ENCODE data around the gene WDR35. TPM values are rescaled to one million over a fixed set of nuclear protein-coding genes. Genes with fewer than 3 reads are reported as not detected.

The WDR35 gene
- total RNA-seq, 1 experiment from 2014 or later: 15.5 TPM

DNA sequence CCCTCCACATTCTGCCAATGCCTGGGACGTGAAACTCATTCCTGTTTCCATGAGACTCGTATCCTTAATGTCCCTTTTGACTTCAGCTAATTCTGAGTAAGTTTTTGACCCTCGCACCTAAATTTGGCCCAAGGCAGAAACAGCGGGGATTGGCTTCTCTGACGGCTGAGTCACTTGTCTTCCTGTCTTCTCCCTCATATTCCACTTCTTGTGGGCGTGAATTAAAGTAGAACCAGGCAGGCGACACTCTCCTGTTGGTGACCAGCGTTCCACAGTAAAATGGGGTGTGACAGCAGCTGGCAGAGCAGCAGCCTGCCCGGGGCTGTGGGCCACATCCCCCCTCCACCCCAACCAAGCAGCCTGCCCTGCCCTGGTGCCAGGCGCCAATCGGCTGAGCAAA is 103.6 kb downstream of the WDR35 start (continued):
- TF ChIP-seq, protein P1, sequence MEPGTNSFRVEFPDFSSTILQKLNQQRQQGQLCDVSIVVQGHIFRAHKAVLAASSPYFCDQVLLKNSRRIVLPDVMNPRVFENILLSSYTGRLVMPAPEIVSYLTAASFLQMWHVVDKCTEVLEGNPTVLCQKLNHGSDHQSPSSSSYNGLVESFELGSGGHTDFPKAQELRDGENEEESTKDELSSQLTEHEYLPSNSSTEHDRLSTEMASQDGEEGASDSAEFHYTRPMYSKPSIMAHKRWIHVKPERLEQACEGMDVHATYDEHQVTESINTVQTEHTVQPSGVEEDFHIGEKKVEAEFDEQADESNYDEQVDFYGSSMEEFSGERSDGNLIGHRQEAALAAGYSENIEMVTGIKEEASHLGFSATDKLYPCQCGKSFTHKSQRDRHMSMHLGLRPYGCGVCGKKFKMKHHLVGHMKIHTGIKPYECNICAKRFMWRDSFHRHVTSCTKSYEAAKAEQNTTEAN (CRISPR knock-in tag; IDR thresholded peaks at IDR 0.05): no peak
- TF ChIP-seq E2F4 (CRISPR knock-in tag; IDR thresholded peaks at IDR 0.05; ENCODE audit: borderline replicate concordance, low read depth) (no peak), FOXP1 (CRISPR knock-in tag; IDR thresholded peaks at IDR 0.05; ENCODE audit: borderline replicate concordance) (no peak), NR3C1 (CRISPR knock-in tag; conservative IDR thresholded peaks at IDR 0.05; ENCODE audit: low read depth) (no peak), ZNF671 (CRISPR knock-in tag; IDR thresholded peaks at IDR 0.05) (no peak)

- DNase-seq (ENCODE audit: low spot score): no peak
- H3K36me3 Mint-ChIP-seq: no peaks in the 10 kb centered on the region
- ATAC-seq: no peak
- H3K9me3 Mint-ChIP-seq: no peaks in the 10 kb centered on the region
- ChIA-PET CTCF (interaction anchor here (0.6 to 1.4 kb wide), 2 partner anchors 208 to 214 kb away, joined by 4 to 5 read pairs; no protein-coding TSS in a partner anchor), POLR2A (interaction anchor here (1.0 to 1.2 kb wide), 2 partner anchors 11 to 15 kb away, joined by 3 read pairs; no protein-coding TSS in a partner anchor)
- TF ChIP-seq GRHL2 (CRISPR knock-in tag; IDR thresholded peaks at IDR 0.05; ENCODE audit: insufficient replicate concordance, severe bottlenecking) (no peak), JUN (CRISPR knock-in tag; IDR thresholded peaks at IDR 0.05) (no peak), FOXK1 (CRISPR knock-in tag; IDR thresholded peaks at IDR 0.05) (no peak), ELF4 (CRISPR knock-in tag; IDR thresholded peaks at IDR 0.05; ENCODE audit: low read depth) (no peak), SMAD4 (CRISPR knock-in tag; IDR thresholded peaks at IDR 0.05) (no peak), IRF1 (CRISPR knock-in tag; IDR thresholded peaks at IDR 0.05) (no peak)
- peaks cover 2% of the 10 kb centered on the region for H3K27me3 Mint-ChIP-seq (ENCODE audit: low read depth)
- no peak overlapping the region for H3K27ac Mint-ChIP-seq
- no peaks in the 10 kb centered on the region for H3K4me1 Mint-ChIP-seq
- no peak overlapping the region for H3K4me3 Mint-ChIP-seq
These were observed 104.1 kb downstream of the WDR35 start for GRCh38 chr2:19885791-19886190.

- Mint-ChIP-seq H3K27me3 (ENCODE audit: low read depth) (peaks cover 2% of the 10 kb centered on the region), H3K9me3 (no peaks in the 10 kb centered on the region), H3K36me3 (no peaks in the 10 kb centered on the region), H3K4me3 (no peak overlapping the region), H3K27ac (no peak overlapping the region), H3K4me1 (no peaks in the 10 kb centered on the region)
- ChIA-PET POLR2A (no interaction called here), CTCF (no interaction called here)
- ATAC-seq (no peak), DNase-seq (ENCODE audit: low spot score) (no peak)
- no peak for TF ChIP-seq ATF2 (CRISPR knock-in tag; IDR thresholded peaks at IDR 0.05; ENCODE audit: borderline replicate concordance, low read depth)
- TF ChIP-seq TP53 (CRISPR knock-in tag; IDR thresholded peaks at IDR 0.05): no peak
- TF ChIP-seq CTCF (IDR thresholded peaks at IDR 0.05): no peak
- no peak for TF ChIP-seq PRDM15 (CRISPR knock-in tag; IDR thresholded peaks at IDR 0.05)
- no peak for TF ChIP-seq NFE2L1 (CRISPR knock-in tag; IDR thresholded peaks at IDR 0.05)
- no peak for TF ChIP-seq MYBL2 (CRISPR knock-in tag; IDR thresholded peaks at IDR 0.05)
- no peak for TF ChIP-seq AFF4 (CRISPR knock-in tag; IDR thresholded peaks at IDR 0.05; ENCODE audit: borderline replicate concordance)
These were observed 105.8 kb downstream of the WDR35 start for GRCh38 chr2:19883971-19884720.
